Prostate gland (tissue), 2 donors: ENCODE measurements around the gene HOXC12. TPM values are rescaled to one million over a fixed set of nuclear protein-coding genes. Genes with fewer than 3 reads are reported as not detected.

Experiments used
- DNase-seq: peaks from one replicate; pipeline ENCODE4 v3.0.0-alpha.2; 2019; ENCODE audit warnings: low spot score
- H3K27ac ChIP-seq, 2 donors: fragments of 200-600 bp; sonication (generic); 2 replicates each; pipeline ENCODE4 v1.5.1; 2017 to 2019
- H3K27me3 ChIP-seq: fragments of 200-600 bp; sonication (generic); replicated peaks from 2 replicates; pipeline ENCODE4 v1.5.1; 2019; ENCODE audit not compliant: insufficient read depth
- H3K36me3 ChIP-seq, 2 donors: fragments of 200-600 bp; sonication (generic); 1 replicate in 1 of 2; 2 replicates in 1 of 2; pipeline versions ENCODE4 v1.5.1 to v1.8.1; 2017 to 2019
- H3K4me1 ChIP-seq: fragments of 200-600 bp; sonication (generic); replicated peaks from 2 replicates; pipeline ENCODE4 v1.5.1; 2019
- H3K4me3 ChIP-seq, 2 donors: fragments of 200-600 bp; sonication (generic); 2 replicates each; pipeline ENCODE4 v1.5.1; 2017 to 2019
- H3K9me3 ChIP-seq: fragments of 200-600 bp; sonication (generic); 2 replicates; pipeline ENCODE4 v1.5.1; 2017
- CTCF ChIP-seq, 4 experiments: fragments of 200-600 bp in 2 of 4; fragments of 450-650 bp in 2 of 4; sonication (generic) in 2 of 4; IDR thresholded peaks; 1 replicate in 3 of 4; 2 replicates in 1 of 4; pipeline ENCODE4 v1.5.1; 2016 to 2019; ENCODE audit warnings: antibody characterized with exemption in 4 of 4, mild to moderate bottlenecking in 2 of 4, moderate library complexity in 2 of 4
- POLR2A ChIP-seq: fragments of 450-650 bp; IDR thresholded peaks from one replicate; pipeline ENCODE4 v1.6.1; 2016; ENCODE audit warnings: antibody characterized with exemption, mild to moderate bottlenecking
- POLR2AphosphoS5 ChIP-seq: sonication (generic); formaldehyde crosslinking; IDR thresholded peaks from one replicate; pipeline ENCODE4 v1.6.1; 2017; ENCODE audit warnings: antibody characterized with exemption
- WGBS: methylation state at CpG from one replicate; pipeline ENCODE4 v1.1.5; 2018; 5-methylcytosine and 5-hydroxymethylcytosine counted together
- intact Hi-C: fragments of 100-400 bp; cut with DNase I; formaldehyde crosslinking; loops from one replicate; pipeline ENCODE4 v1.14.2; 2022
- total RNA-seq, 2 donors: library from RNA; depleted of rRNA; stranded (reverse); fragments of >200 nt; gene quantifications; one replicate each; pipeline ENCODE4 v1.1.0, GENCODE V29; 2016

HOXC12 gene
- total RNA-seq, 2 donors from 2014 or later = not detected

GRCh38 chr12:53978477-53979356 is 24.0 kb downstream of the HOXC12 start:
- TF ChIP-seq CTCF (IDR thresholded peaks at IDR 0.05) (no peak), POLR2AphosphoS5 (peak; percentile 19), POLR2A (no peak)
- no peak for DNase-seq
- no peak overlapping the region for H3K4me3 ChIP-seq
- intact Hi-C loops = no loop called here
- no peak overlapping the region for H3K27ac ChIP-seq
- 9% methylated on average over 15 of the region's 15 CpGs for WGBS
- peaks cover 62% of the 10 kb centered on the region for H3K27me3 ChIP-seq
- no peaks in the 10 kb centered on the region for H3K36me3 ChIP-seq
- no peaks in the 10 kb centered on the region for H3K4me1 ChIP-seq
- no peaks in the 10 kb centered on the region for H3K9me3 ChIP-seq

- H3K27ac ChIP-seq = no peak overlapping the region
- TF ChIP-seq CTCF (IDR thresholded peaks at IDR 0.05) (no peak), POLR2AphosphoS5 (no peak), POLR2A (no peak)
- no peak for DNase-seq
- no peaks in the 10 kb centered on the region for H3K4me1 ChIP-seq
- no peak overlapping the region for H3K4me3 ChIP-seq
- H3K27me3 ChIP-seq = peaks cover 67% of the 10 kb centered on the region
- no peaks in the 10 kb centered on the region for H3K9me3 ChIP-seq
- WGBS = 53% methylated on average over 7 of the region's 7 CpGs
- H3K36me3 ChIP-seq = no peaks in the 10 kb centered on the region
- intact Hi-C loops = no loop called here
These were observed 25.6 kb downstream of the HOXC12 start for GRCh38 chr12:53980104-53980801.

GRCh38 chr12:53980802-53981496 is 26.2 kb downstream of the HOXC12 start:
- H3K9me3 ChIP-seq = no peaks in the 10 kb centered on the region
- H3K27me3 ChIP-seq = peaks cover 68% of the 10 kb centered on the region
- no peak overlapping the region for H3K27ac ChIP-seq
- no peaks in the 10 kb centered on the region for H3K4me1 ChIP-seq
- intact Hi-C loops = no loop called here
- WGBS = 70% methylated on average over 15 of the region's 15 CpGs
- DNase-seq = no peak
- no peaks in the 10 kb centered on the region for H3K36me3 ChIP-seq
- no peak overlapping the region for H3K4me3 ChIP-seq
- TF ChIP-seq POLR2A (no peak), CTCF (IDR thresholded peaks at IDR 0.05) (no peak), POLR2AphosphoS5 (no peak)

- Histone ChIP-seq H3K27ac (no peak overlapping the region), H3K4me1 (no peaks in the 10 kb centered on the region), H3K9me3 (no peaks in the 10 kb centered on the region), H3K36me3 (no peaks in the 10 kb centered on the region), H3K4me3 (no peak overlapping the region), H3K27me3 (peaks cover 66% of the 10 kb centered on the region)
- WGBS = 54% methylated on average over 30 of the region's 30 CpGs
- TF ChIP-seq CTCF (IDR thresholded peaks at IDR 0.05) (no peak), POLR2A (no peak), POLR2AphosphoS5 (no peak)
- intact Hi-C loops = no loop called here
- DNase-seq = no peak
These were observed 27.2 kb downstream of the HOXC12 start for GRCh38 chr12:53981634-53982565.
